KMS-11 (cell line): Measurements from ENCODE around the gene DCBLD2.

Experiments used
- H2AFZ ChIP-seq: fragments of 200-600 bp; sonication (generic); 2 replicates; pipeline ENCODE4 v1.6.1; 2016; ENCODE audit warnings: antibody characterized with exemption, mixed run types, low read depth
- H3K27ac ChIP-seq: fragments of 200-600 bp; sonication (generic); 2 replicates; pipeline ENCODE4 v1.6.1; 2016; ENCODE audit warnings: mild to moderate bottlenecking, mixed run types
- H3K27me3 ChIP-seq: fragments of 200-600 bp; sonication (generic); 2 replicates; pipeline ENCODE4 v1.6.1; 2017; ENCODE audit warnings: mild to moderate bottlenecking, low read depth, mixed run types, moderate library complexity; ENCODE audit not compliant: insufficient read depth
- H3K36me3 ChIP-seq: fragments of 200-600 bp; sonication (generic); 2 replicates; pipeline ENCODE4 v1.6.1; 2017; ENCODE audit warnings: mild to moderate bottlenecking, mixed run types; ENCODE audit not compliant: insufficient read depth
- H3K4me1 ChIP-seq: fragments of 200-600 bp; sonication (generic); 2 replicates; pipeline ENCODE4 v1.6.1; 2016; ENCODE audit warnings: mild to moderate bottlenecking, low read depth, mixed run types; ENCODE audit not compliant: poor library complexity, severe bottlenecking
- H3K4me2 ChIP-seq: fragments of 200-600 bp; sonication (generic); 2 replicates; pipeline ENCODE4 v1.7.0; 2016; ENCODE audit warnings: mild to moderate bottlenecking, mixed run types
- H3K4me3 ChIP-seq: fragments of 200-600 bp; sonication (generic); IDR thresholded peaks from 2 replicates; pipeline ENCODE4 v1.6.1; 2017; ENCODE audit warnings: low read depth, low read length, mixed read lengths; ENCODE audit not compliant: insufficient read depth
- H3K79me2 ChIP-seq: fragments of 200-600 bp; sonication (generic); 2 replicates; pipeline ENCODE4 v1.6.1; 2016; ENCODE audit warnings: low read depth, mixed run types; ENCODE audit not compliant: insufficient read depth
- H3K9ac ChIP-seq: fragments of 200-600 bp; sonication (generic); 2 replicates; pipeline ENCODE4 v1.6.1; 2016; ENCODE audit warnings: mild to moderate bottlenecking, mixed run types
- H4K20me1 ChIP-seq: fragments of 200-600 bp; sonication (generic); 2 replicates; pipeline ENCODE4 v1.6.1; 2016; ENCODE audit warnings: mild to moderate bottlenecking, mixed run types; ENCODE audit not compliant: insufficient read depth
- CTCF ChIP-seq: fragments of 200-600 bp; sonication (generic); conservative IDR thresholded peaks from 2 replicates; pipeline ENCODE4 v1.6.1; 2017; ENCODE audit warnings: low read depth, mild to moderate bottlenecking, antibody characterized with exemption, low read length, moderate library complexity, mixed read lengths

The DCBLD2 gene

GRCh38 chr3:98777801-98778220 is 123.7 kb downstream of the DCBLD2 start:
- H3K9ac ChIP-seq, result no peak overlapping the region
- H4K20me1 ChIP-seq, result no peaks in the 10 kb centered on the region
- no peaks in the 10 kb centered on the region for H3K36me3 ChIP-seq

GRCh38 chr3:98777286-98777685 is 124.2 kb downstream of the DCBLD2 start:
- Histone ChIP-seq H4K20me1 (no peaks in the 10 kb centered on the region), H3K79me2 (peaks cover 27% of the 10 kb centered on the region), H3K9ac (no peak overlapping the region), H2AFZ (no peak overlapping the region), H3K4me1 (peaks cover 53% of the 10 kb centered on the region), H3K27ac (no peak overlapping the region), H3K4me2 (no peak overlapping the region), H3K36me3 (no peaks in the 10 kb centered on the region), H3K27me3 (no peaks in the 10 kb centered on the region), H3K4me3 (no peak overlapping the region)
- TF ChIP-seq CTCF, result no peak

More at GRCh38 chr3:98777801-98778220, 123.7 kb downstream of the DCBLD2 start:
- Histone ChIP-seq H3K4me2 (no peak overlapping the region), H3K27me3 (no peaks in the 10 kb centered on the region), H3K27ac (no peak overlapping the region), H3K79me2 (peaks cover 23% of the 10 kb centered on the region), H3K4me3 (no peak overlapping the region), H3K4me1 (peaks cover 48% of the 10 kb centered on the region), H2AFZ (no peak overlapping the region)
- no peak for TF ChIP-seq CTCF

DNA sequence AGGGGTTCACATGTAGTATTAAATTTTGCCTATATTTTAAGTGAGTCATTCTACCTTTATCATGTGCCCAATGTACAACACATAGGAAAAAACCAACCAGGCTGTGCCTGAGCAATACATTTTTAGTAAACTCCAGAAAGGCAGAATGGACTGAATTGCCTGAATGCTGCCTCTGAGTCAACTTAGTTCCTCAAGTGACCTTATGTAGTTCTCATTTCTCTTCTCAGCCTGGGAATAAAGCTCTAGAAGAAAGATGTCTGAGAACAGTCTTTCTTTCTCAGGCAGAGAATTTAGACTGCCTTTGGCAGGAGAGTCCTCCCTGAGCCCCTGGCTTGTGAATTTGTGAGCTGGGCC is 125.4 kb downstream of the DCBLD2 start:
- H3K79me2 ChIP-seq, result peaks cover 34% of the 10 kb centered on the region
- no peak for TF ChIP-seq CTCF
- no peaks in the 10 kb centered on the region for H3K27me3 ChIP-seq
- H3K36me3 ChIP-seq, result no peaks in the 10 kb centered on the region
- H3K4me2 ChIP-seq, result no peak overlapping the region
- no peak overlapping the region for H3K4me3 ChIP-seq
- no peaks in the 10 kb centered on the region for H4K20me1 ChIP-seq
- H3K4me1 ChIP-seq, result peaks cover 65% of the 10 kb centered on the region
- no peak overlapping the region for H3K9ac ChIP-seq
- H3K27ac ChIP-seq, result no peak overlapping the region
- no peak overlapping the region for H2AFZ ChIP-seq

- peaks cover 70% of the 10 kb centered on the region for H3K4me1 ChIP-seq
- peak overlapping the region; percentile 5; the same call in 1 of the 2 replicates for H3K27ac ChIP-seq
- no peaks in the 10 kb centered on the region for H3K27me3 ChIP-seq
- H3K36me3 ChIP-seq, result no peaks in the 10 kb centered on the region
- peaks cover 34% of the 10 kb centered on the region for H3K79me2 ChIP-seq
- H3K4me3 ChIP-seq, result no peak overlapping the region
- H2AFZ ChIP-seq, result no peak overlapping the region
- no peaks in the 10 kb centered on the region for H4K20me1 ChIP-seq
- TF ChIP-seq CTCF, result no peak
- peak overlapping the region; percentile 74; the same call in 1 of the 2 replicates for H3K4me2 ChIP-seq
- H3K9ac ChIP-seq, result no peak overlapping the region
Observed at GRCh38 chr3:98775459-98776139, 125.9 kb downstream of the DCBLD2 start.
